ENCODE measurements around the gene MED28. TPM values are rescaled to one million over a fixed set of nuclear protein-coding genes. Genes with fewer than 3 reads are reported as not detected.
A peak's percentile ranks its signal among the peaks of the same experiment; 100 is the strongest.

MED28 gene
- total RNA-seq, 2 experiments from 2014 or later = 50.5 to 64.7 TPM

- no peak for TF ChIP-seq CTCF (IDR thresholded peaks at IDR 0.05)
- H3K27ac ChIP-seq (ENCODE audit: low read depth in 1 of 2, low read length in 2 of 2) = no peak overlapping the region
- ATAC-seq (ENCODE audit: poor library complexity) = no peak
- Mint-ChIP-seq H3K27me3 (no peaks in the 10 kb centered on the region), H3K9me3 (no peaks in the 10 kb centered on the region), H3K36me3 (ENCODE audit: low read depth) (peaks cover 91% of the 10 kb centered on the region), H3K4me1 (ENCODE audit: low read depth) (no peaks in the 10 kb centered on the region), H3K4me3 (no peak overlapping the region), H3K27ac (no peak overlapping the region)
- peaks cover 90% of the 10 kb centered on the region for H3K36me3 ChIP-seq (ENCODE audit: insufficient read depth, low read length)
- intact Hi-C loops (cut with DNase I, micrococcal nuclease) = no loop called here
- H3K4me3 ChIP-seq (ENCODE audit: low read length) = no peak overlapping the region
- H3K4me1 ChIP-seq (ENCODE audit: insufficient read depth, low read length) = no peaks in the 10 kb centered on the region
- no peaks in the 10 kb centered on the region for H3K9me3 ChIP-seq (ENCODE audit: control insufficient read depth in 1 of 2, insufficient read depth in 1 of 2, low read length in 2 of 2)
- ChIA-PET POLR2A (no interaction called here), CTCF (interaction anchor here (1.0 kb wide), 1 partner anchor 9 kb away, joined by 5 read pairs; no protein-coding TSS in a partner anchor)
- DNase-seq = no peak
- H3K27me3 ChIP-seq (ENCODE audit: control insufficient read depth in 1 of 2, insufficient read depth in 2 of 2, low read length in 2 of 2) = no peaks in the 10 kb centered on the region
Observed at GRCh38 chr4:17587094-17587822, 27.2 kb upstream of the MED28 start.

- H3K27ac ChIP-seq (ENCODE audit: low read depth in 1 of 2, low read length in 2 of 2) = no peak overlapping the region
- no peaks in the 10 kb centered on the region for H3K9me3 Mint-ChIP-seq
Observed at GRCh38 chr4:17589355-17589754, 25.1 kb upstream of the MED28 start.

GRCh38 chr4:17595471-17596005, 18.9 kb upstream of the MED28 start:
- Mint-ChIP-seq H3K27ac (no peak overlapping the region), H3K9me3 (no peaks in the 10 kb centered on the region), H3K4me1 (ENCODE audit: low read depth) (no peaks in the 10 kb centered on the region), H3K4me3 (no peak overlapping the region), H3K27me3 (no peaks in the 10 kb centered on the region), H3K36me3 (ENCODE audit: low read depth) (peaks cover 85% of the 10 kb centered on the region)
- no peak for TF ChIP-seq CTCF (IDR thresholded peaks at IDR 0.05)
- DNase-seq = peak in 2 of 14 experiments; percentile 13 to 18
- H3K4me3 ChIP-seq (ENCODE audit: low read length) = no peak overlapping the region
- H3K27ac ChIP-seq (ENCODE audit: low read depth in 1 of 2, low read length in 2 of 2) = no peak overlapping the region
- peaks cover 70% of the 10 kb centered on the region for H3K36me3 ChIP-seq (ENCODE audit: insufficient read depth, low read length)
- no peaks in the 10 kb centered on the region for H3K4me1 ChIP-seq (ENCODE audit: insufficient read depth, low read length)
- no peaks in the 10 kb centered on the region for H3K27me3 ChIP-seq (ENCODE audit: control insufficient read depth in 1 of 2, insufficient read depth in 2 of 2, low read length in 2 of 2)
- ChIA-PET CTCF (no interaction called here), POLR2A (interaction anchor here (1.4 kb wide), 1 partner anchor 19 kb away, joined by 3 read pairs; the partner anchor contains the start of gene MED28)
- H3K9me3 ChIP-seq (ENCODE audit: control insufficient read depth in 1 of 2, insufficient read depth in 1 of 2, low read length in 2 of 2) = no peaks in the 10 kb centered on the region
- no peak for ATAC-seq (ENCODE audit: poor library complexity)
- intact Hi-C loops (cut with DNase I, micrococcal nuclease) = loop anchor here in 1 of 2 experiments (5.0 kb wide), 1 partner anchor 42 kb away; no protein-coding TSS in a partner anchor

More at GRCh38 chr4:17589355-17589754, 25.1 kb upstream of the MED28 start:
- Mint-ChIP-seq H3K4me3 (no peak overlapping the region), H3K4me1 (ENCODE audit: low read depth) (no peaks in the 10 kb centered on the region), H3K36me3 (ENCODE audit: low read depth) (peaks cover 89% of the 10 kb centered on the region), H3K27ac (no peak overlapping the region), H3K27me3 (no peaks in the 10 kb centered on the region)
- Histone ChIP-seq H3K36me3 (ENCODE audit: insufficient read depth, low read length) (peaks cover 75% of the 10 kb centered on the region), H3K4me1 (ENCODE audit: insufficient read depth, low read length) (no peaks in the 10 kb centered on the region), H3K27me3 (ENCODE audit: control insufficient read depth in 1 of 2, insufficient read depth in 2 of 2, low read length in 2 of 2) (no peaks in the 10 kb centered on the region), H3K9me3 (ENCODE audit: control insufficient read depth in 1 of 2, insufficient read depth in 1 of 2, low read length in 2 of 2) (no peaks in the 10 kb centered on the region), H3K4me3 (ENCODE audit: low read length) (no peak overlapping the region)
- ATAC-seq (ENCODE audit: poor library complexity) (no peak), DNase-seq (no peak)
- ChIA-PET POLR2A (no interaction called here), CTCF (no interaction called here)
- intact Hi-C loops (cut with DNase I, micrococcal nuclease) = no loop called here
- TF ChIP-seq CTCF (IDR thresholded peaks at IDR 0.05) = no peak
